Left renal pelvis (tissue), 4 donors: ENCODE measurements around the gene CREB1. TPM values are rescaled to one million over a fixed set of nuclear protein-coding genes. Genes with fewer than 3 reads are reported as not detected.

Experiments
- polyA plus RNA-seq, 4 donors: library from polyadenylated mRNA; unstranded; fragments of 120-200 nt; gene quantifications; one replicate each; pipeline ENCODE4 v1.2.1, GENCODE V29; 2013; ENCODE audit not compliant: insufficient read length in 4 of 4

Gene CREB1
- polyA plus RNA-seq, 4 donors: 65.5 to 75.8 (median 69.5) TPM

Other genes with a start within 250 kb of the CREB1 start
- 10 to 100 TPM; 31.7 to 35.5 (median 33.1) TPM for gene METTL21A, start 95.4 kb downstream of the CREB1 start, polyA plus RNA-seq
- 10 to 100 TPM; 18.2 to 22.4 (median 19.3) TPM for gene CCNYL1, start 181.7 kb downstream of the CREB1 start, polyA plus RNA-seq
- gene FZD5, start 239.9 kb downstream of the CREB1 start, polyA plus RNA-seq: 10 to 100 TPM in 2 of 4 donors, 1 to 10 TPM in 2; 1.8 to 15.0 (median 11.4) TPM